ENCODE measurements around the gene CASP8AP2.
"Not testable (repeated sequence)": the region's sequence is repeated elsewhere in the genome, so short reads cannot be mapped to it uniquely, and the experiment has no call there.

CASP8AP2 gene

GRCh38 chr6:89829472-89830169 is at the start of gene CASP8AP2:
Gene CASP8AP2, plus strand, starts transcription at chr6:89829880.
- peak; percentile 97 for DNase-seq

GRCh38 chr6:89781070-89782034 is 48.3 kb upstream of the CASP8AP2 start:
- DNase-seq, result no peak

GRCh38 chr6:89782222-89782621 is 47.5 kb upstream of the CASP8AP2 start:
- DNase-seq, result no peak

GRCh38 chr6:89783293-89783692 is 46.4 kb upstream of the CASP8AP2 start:
- DNase-seq, result not testable (repeated sequence)

- DNase-seq, result no peak
Measured at GRCh38 chr6:89784838-89785237, 44.8 kb upstream of the CASP8AP2 start.

GRCh38 chr6:89786970-89787369 is 42.7 kb upstream of the CASP8AP2 start:
- DNase-seq, result no peak

GRCh38 chr6:89787660-89788328 is 41.9 kb upstream of the CASP8AP2 start:
- DNase-seq, result no peak

GRCh38 chr6:89789980-89790379 is 39.7 kb upstream of the CASP8AP2 start:
- no peak for DNase-seq

- DNase-seq, result no peak
Measured at GRCh38 chr6:89790403-89790802, 39.3 kb upstream of the CASP8AP2 start.

- peak; percentile 50 for DNase-seq
Measured at GRCh38 chr6:89792881-89793280, 36.8 kb upstream of the CASP8AP2 start.

GRCh38 chr6:89793586-89793985 is 36.1 kb upstream of the CASP8AP2 start:
- no peak for DNase-seq

- peak; percentile 44 for DNase-seq
Measured at GRCh38 chr6:89794324-89794723, 35.4 kb upstream of the CASP8AP2 start.

- no peak for DNase-seq
Measured at GRCh38 chr6:89797317-89797716, 32.4 kb upstream of the CASP8AP2 start.

GRCh38 chr6:89799096-89799495 is 30.6 kb upstream of the CASP8AP2 start:
- DNase-seq, result no peak

- DNase-seq, result no peak
Measured at GRCh38 chr6:89799756-89800155, 29.9 kb upstream of the CASP8AP2 start.

- DNase-seq, result no peak
Measured at GRCh38 chr6:89803271-89803670, 26.4 kb upstream of the CASP8AP2 start.

GRCh38 chr6:89805814-89806371 is 23.8 kb upstream of the CASP8AP2 start:
- DNase-seq, result no peak

GRCh38 chr6:89807581-89807980 is 22.1 kb upstream of the CASP8AP2 start:
- DNase-seq, result no peak

GRCh38 chr6:89813422-89813821 is 16.3 kb upstream of the CASP8AP2 start:
- not testable (repeated sequence) for DNase-seq

- no peak for DNase-seq
Measured at GRCh38 chr6:89817481-89817880, 12.2 kb upstream of the CASP8AP2 start.

- DNase-seq, result peak; percentile 24
Measured at GRCh38 chr6:89818977-89819335, 10.7 kb upstream of the CASP8AP2 start.

GRCh38 chr6:89819336-89820130 is 10.1 kb upstream of the CASP8AP2 start, which contains the start of gene MDN1:
Gene MDN1, minus strand, starts transcription at chr6:89819794. Its CDS starts 187 bp downstream, at chr6:89819607.
- DNase-seq, result peak; percentile 95

Measured in activated CD4-positive, alpha-beta T cell treated with anti-CD3 and anti-CD28 coated beads, Interleukin-2, Interleukin-6, amounts not matched to agents 100 ng/mL and 50 ng/mL, durations not matched to agents 16 hours and 8 hours (primary cell).